GM18498 (cell line): ENCODE results near the gene FADS6.

Experiments
- ATAC-seq: cut with Tn5 transposase; IDR thresholded peaks from one replicate; pipeline ENCODE4 v1.9.1; 2021; ENCODE audit warnings: mild to moderate bottlenecking, moderate library complexity; ENCODE audit not compliant: unreplicated experiment

The FADS6 gene

DNA sequence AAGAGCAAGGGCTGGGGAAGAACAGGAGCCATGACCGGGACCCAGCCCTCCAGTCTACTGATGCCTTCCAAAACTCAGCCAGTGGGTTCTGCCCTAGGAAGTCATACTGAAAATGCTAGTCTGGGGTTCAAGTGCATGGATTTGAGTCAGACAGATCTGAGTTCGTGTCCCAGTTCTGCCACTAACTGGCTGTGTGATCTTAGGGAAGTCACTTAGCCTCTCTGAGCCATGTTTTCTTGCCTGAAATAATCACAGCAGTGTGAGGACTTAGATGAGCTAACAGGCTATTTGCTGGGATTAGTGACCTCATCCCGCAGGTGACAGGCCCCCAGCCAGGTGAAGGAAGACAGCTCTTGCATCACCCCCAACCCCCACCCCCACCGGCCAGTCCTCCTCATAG lies 38.1 kb downstream of the FADS6 start:
- ATAC-seq, result no peak

DNA sequence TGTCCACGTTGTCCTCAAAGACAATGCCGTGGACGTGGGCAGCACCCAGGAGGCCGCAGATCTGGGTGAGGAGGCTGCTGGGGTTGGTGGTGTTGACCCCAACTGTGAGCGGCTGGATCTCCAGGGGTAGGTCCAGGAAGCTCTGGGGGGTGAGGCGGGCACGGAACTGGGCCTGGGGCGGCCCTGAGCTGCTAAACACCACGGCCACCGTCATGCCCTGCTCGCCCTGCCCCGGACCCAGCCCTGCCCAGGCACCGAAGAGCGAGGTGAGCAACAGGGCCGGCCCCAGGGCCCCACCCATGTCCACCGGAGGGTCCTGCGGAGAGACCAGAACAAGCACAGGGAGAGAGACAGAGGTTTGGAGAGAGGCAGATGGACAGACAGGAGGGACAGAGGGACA lies 38.6 kb downstream of the FADS6 start:
- ATAC-seq, result no peak

GRCh38 chr17:74853669-74854068 lies 39.8 kb downstream of the FADS6 start:
- no peak for ATAC-seq

- ATAC-seq, result no peak
Measured at GRCh38 chr17:74853048-74853397, 40.4 kb downstream of the FADS6 start.

DNA sequence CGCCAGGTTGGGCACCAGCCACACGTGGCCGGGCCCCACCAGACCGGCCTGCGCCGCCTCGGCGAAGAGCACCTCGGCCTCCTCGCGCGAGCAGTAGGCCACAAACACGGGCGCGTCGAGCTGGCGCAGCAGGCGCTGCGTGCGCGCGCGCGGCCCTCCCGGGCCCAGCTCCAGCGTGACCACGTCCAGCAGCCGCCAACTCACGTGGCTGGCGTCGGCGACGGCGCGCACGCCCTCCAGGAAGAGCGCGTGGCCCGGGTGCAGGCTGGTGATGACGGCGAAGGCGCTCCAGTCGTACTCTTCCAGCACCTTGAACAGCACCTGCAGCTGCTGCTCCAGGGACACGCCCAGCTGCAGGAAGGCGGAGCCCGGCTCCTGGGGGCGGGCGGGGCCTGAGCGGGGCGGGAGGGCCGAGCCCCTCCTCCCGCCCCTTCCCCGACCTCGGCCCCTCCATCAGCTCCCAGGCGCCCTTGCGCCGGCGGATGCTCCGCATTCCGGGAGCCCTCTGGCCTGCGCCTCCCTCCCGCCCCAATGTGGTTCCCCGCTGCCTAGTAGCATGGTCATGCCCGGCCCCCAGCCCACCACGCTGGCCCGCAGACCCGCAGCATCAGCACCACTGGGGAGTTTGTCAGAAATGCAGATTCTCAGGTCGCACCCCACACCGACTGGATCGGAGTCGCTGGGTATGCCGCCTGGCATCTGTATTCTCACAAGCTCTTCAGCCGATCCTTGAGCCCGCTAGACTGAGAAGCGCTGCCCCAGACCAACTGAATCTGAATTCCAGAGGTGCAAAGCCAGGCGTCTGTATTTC lies 41.0 kb downstream of the FADS6 start:
- no peak for ATAC-seq

- no peak for ATAC-seq
Measured at GRCh38 chr17:74851612-74852236, 41.7 kb downstream of the FADS6 start.

DNA sequence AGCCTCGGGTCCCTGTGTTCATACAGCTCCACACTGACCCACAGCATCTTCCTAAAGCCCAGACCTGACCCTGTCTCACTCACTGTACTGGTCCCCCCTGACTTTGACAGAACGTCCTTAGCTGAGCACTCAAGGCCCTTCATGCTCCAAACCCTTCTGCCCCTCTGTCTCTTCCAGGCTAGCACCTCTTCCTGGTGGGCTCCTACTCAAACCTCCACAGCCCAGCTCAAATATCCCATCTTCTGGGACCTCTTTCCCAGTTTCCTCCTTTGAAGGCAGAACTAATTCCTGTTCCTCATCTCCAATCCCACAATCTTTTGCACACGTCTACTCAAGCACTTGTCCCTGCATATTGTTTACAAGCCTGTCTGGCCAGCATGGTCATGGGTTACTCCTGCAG lies 42.5 kb downstream of the FADS6 start:
- no peak for ATAC-seq

DNA sequence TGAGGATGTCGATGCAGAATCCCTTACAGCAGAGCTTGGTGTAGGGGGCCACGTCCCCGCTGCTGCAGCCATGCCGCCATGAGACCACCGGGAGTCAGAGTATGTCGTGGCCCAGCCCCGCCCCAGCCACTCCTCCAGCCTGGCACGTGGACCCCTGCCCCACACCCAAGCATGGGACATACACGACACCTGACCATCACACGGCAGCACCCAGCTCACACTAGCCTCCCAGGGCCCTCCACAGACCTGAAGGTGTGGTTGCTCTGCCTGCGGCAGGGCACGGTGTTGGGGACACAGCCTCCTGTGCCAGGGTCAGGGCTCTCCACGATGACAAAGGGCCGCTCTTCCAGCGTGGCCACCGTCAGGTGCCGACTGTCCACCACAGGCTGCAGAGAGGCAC lies 43.1 kb downstream of the FADS6 start:
- ATAC-seq, result no peak

DNA sequence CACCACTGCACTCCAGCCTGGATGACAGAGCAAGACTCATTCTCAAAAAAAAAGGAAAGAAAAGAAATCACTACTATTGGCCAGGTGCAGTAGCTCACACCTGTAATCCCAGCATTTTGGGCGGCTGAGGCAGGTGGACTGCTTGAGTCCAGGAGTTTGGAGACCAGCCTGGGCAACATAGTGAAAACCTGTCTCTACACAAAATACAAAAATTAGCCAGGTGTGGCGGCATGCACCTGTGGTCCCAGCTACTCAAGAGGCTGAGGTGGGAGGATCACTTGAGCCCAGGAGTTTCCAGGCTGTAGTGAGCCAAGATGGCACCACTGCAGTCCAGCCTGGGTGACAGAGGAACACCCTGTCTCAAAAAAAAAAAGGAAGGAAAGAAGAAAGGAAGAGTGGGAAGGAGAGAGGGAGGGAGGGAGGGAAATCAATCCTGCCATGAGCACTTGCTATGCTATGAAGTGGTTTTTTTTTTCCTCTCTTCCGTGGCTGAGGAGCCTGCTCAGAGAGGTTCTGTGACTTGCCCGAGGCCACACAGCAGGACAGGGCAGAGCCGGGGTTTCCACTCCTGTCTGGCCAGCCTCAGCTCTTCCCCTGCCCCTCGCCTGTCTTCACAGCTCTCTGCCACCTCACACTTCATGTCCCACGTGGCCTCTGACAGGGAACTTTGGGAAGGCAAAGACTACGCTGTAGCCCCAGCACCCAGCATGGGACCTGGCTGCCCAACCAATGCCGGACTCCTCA lies 44.6 kb downstream of the FADS6 start:
- ATAC-seq, result no peak

DNA sequence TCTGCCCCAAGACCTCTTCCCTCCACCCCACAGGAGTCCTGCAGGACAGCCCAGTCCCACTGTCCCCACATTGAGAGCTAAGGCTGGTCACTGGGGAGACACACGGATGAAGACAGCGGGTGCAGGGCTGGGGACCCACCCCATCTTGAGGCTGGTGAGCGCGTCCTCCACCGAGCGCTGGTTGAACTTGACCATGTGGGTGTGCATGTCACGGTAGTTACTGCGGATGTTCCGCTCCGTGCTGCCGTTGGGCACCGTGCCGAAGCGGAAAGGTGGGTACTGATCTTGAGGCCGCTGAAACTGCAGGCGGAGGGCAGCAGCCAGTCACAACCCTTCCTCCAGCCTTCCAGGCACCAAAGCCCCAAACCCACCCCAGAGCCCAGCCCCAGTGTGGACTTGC lies 46.8 kb downstream of the FADS6 start:
- ATAC-seq, result no peak

GRCh38 chr17:74843352-74843627 lies 50.1 kb downstream of the FADS6 start:
- no peak for ATAC-seq

GRCh38 chr17:74842599-74843351 lies 50.7 kb downstream of the FADS6 start:
- ATAC-seq, result no peak

DNA sequence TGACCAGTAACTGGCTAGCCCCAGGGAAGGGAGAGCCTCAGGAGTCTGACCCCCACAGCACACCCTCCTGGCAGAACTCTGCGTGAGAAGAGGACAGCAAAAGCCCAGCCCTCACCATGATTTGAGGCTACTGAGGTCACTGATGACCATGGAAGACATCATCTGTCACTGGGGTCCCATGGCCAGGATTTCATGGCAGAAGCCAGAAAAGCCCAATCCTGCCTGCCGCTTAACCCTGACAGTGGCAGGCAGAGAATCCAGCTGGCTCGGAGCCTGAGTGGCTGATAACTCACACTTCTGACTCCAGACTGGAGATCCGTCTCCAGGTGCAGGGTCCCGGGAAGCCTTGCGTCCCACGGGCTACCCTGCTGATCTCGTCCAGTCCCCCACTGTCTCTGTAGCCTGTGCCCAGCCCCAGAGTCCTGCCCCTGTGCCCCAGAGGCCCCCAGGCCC lies 51.3 kb downstream of the FADS6 start:
- no peak for ATAC-seq

DNA sequence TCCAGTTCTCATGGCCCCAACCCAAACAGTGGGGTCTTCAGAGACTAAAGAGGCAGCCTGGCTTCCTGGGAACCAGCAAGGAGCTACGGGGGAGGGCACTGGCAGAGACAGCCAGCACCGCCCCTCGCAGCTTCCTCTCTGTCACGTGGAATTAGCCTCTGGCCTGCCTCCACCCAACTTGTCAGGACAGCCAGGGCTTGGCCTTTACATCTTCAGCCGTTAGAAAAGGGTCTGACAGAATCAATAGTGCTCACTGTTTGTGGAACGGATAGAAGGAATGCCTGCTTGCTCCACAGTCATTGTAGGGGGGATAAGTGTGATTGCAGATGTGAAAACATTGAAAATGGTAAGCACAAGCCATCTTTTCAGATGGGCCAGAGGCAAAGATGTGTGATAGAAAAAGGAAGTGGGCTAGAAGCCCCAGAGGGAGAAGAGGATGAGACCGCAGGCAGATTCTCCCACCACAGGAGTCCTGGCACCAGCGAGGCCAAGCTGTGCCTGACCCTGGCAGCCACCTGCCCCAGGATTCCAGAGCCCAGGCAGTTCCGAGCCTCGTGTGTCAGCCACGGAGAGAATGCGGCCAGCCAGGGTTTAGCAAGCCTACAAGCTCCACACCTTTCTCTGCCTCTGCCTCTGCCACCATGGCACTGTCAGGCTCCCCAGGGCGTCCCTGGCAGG lies 52.3 kb downstream of the FADS6 start:
- no peak for ATAC-seq

GRCh38 chr17:74839990-74840852 lies 53.2 kb downstream of the FADS6 start:
- no peak for ATAC-seq

GRCh38 chr17:74838274-74838673 lies 55.2 kb downstream of the FADS6 start:
- no peak for ATAC-seq

- ATAC-seq, result no peak
Measured at GRCh38 chr17:74836691-74837467, 56.6 kb downstream of the FADS6 start.

- no peak for ATAC-seq
Measured at GRCh38 chr17:74836191-74836590, 57.2 kb downstream of the FADS6 start.
